ENCODE measurements around the gene P4HA3.
A peak's percentile ranks its signal among the peaks of the same experiment; 100 is the strongest.

The P4HA3 gene

DNA sequence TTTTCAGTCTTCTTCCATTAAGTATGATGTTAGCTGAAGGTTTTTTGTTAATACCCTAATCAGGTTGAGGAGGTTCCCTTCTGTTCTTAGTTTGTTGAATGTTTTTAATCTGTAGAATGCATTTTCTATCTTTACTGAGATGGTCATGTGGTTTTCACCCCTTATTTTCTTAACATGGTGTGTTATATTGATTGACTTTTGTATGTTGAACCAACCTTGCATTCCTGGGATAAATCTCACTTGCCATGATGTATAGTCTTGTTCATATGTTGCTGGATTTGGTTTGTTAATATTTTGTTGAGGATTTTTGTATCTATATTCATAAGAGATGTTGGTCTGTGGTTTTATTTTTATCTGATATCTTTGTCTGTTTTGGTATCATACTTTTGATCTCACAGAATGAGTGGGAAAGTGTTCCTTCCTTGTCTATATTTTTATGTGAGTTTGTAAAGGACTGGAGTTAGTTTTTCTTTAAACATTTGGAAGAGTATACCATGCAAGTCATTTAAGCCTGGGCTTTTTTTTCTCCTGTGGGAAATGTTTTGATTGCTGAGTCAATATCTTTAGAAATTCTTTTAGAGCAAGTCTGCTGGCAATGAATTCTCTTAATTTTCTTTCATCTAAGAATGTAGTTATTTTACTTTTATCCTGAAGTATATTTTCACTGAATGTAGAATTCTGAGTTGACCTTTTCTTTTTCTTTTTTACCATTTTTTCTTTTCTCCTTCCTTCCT is 5.5 kb upstream of the P4HA3 start:
- DNase-seq = no peak

DNA sequence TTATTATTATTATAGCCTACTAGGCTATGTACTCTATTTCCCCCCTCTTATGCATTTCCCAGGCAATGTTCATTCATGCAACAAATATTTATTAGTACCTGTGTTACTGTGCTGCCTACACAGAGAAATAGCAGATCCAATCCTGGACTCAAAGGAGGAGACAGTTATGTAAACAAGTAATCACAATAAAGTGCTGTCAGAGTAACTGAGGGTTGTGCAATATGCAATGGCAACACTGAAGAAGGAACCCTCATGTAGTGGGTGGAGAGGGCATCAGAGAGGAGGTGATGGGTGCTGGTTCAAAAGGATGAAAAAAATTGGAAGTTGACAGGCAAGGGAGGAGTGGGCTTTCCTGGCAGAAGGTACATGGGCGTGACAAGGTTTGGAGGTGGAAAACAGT is 886 bp upstream of the P4HA3 start:
- DNase-seq = peak; percentile 32

DNA sequence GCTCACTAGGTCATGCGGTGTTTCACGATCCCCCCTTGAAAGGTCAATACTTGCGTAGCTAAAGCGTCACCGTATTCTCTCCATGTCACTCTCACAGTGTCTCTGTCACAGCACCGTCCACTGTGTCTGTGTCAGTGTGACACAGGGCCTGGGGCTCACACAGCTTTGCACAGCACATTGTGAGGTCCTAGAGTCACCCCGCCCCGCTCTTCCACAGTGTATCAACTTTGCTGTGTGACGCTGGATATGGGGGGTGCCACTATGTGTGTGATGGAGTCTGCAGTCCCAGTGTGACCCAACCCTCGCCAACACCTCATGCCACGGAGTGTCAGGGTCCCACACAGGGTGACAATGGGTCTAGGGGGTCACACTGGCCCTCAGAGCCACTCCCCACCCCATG is 583 bp downstream of the P4HA3 start:
- DNase-seq = no peak

DNA sequence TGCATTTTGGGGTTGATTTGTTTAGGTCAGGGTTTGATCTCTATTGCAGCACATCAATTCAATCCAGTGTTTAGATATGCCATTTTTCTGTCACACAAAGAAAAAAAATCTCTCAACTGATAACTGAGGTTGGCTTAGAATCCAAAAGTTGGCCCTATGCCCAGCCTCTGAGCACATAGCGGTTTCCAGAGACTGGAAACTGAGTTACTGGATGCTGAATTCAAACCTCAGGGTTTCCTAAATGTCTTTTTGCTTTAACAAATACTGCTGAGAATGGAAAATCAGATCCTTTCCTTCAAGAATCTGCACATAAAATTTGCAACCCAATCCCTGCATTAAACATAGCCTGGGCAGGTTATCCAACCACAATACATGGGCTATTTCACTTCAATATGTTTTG is 4.0 kb downstream of the P4HA3 start:
- peak; percentile 11 for DNase-seq

DNA sequence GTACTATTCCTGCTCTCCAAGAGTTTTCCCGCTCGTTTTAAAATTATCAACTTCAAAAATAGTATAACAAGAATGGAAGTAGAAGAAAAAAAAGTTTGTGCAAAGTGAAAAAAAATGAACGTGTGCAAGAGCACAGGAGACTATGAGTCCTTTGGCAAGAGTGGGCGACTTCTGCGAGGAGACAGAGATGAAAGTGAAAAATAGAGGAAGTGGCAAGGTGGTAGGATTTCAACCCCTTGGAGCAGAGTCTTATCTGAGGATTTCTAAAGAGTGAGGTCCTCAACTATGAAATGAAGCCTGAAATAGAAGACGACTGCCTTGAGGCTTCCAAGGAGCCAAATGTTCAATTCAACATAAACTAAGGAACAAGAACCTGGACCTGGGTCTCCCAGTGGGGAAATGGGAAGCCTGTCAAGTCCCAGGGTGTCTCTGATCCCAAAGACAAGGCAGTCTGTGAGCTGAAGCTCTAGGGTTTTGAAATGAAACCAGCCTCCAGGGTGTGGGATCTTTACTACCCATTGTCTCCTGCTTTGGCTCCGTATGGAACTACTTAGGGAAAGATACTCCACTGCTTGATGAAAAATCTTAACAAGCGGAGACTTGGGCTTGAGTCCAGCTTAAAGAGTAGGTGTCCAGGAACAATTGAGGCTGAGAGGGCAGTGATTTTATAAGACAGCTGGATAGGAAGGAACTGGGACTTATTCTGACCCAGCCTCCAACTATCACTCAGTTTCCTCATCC is 4.8 kb downstream of the P4HA3 start:
- no peak for DNase-seq

DNA sequence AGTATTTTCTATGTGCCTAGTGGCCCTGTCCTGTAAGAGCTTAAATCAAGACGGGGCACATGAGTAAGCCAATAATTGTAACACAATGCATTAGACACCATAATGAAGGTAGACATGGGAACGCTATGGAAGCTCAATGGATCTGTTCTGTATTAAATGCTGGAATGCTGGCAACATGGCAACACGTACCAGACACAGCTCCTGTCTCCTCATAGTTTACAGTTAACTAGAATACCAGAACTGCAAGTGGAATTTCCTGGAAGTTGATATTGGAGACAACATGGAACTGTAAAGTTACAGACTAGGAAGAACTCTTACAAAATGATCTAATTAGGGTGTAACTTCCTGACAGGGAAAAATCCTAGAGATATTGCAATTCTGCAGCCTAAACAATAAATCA is 12.4 kb downstream of the P4HA3 start:
- no peak for DNase-seq

DNA sequence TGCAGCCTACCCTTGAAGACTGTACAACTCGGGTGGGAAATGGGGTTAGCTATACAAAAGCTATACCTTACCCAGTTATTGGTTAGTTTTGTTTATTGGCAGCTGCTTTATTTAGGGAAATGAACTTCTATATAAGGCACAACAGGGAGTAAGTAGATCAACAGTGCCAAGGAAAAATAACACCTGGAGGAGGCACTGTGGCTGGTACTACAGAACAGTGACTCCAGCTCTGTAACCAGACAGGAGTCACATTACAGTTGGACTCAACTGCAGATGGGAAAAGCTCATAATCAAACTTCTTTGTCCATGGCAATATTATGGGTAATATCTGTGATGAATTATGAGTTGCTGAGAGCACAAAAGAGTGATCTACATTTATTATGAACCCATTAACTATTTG is 14.0 kb downstream of the P4HA3 start:
- peak; percentile 8 for DNase-seq

DNA sequence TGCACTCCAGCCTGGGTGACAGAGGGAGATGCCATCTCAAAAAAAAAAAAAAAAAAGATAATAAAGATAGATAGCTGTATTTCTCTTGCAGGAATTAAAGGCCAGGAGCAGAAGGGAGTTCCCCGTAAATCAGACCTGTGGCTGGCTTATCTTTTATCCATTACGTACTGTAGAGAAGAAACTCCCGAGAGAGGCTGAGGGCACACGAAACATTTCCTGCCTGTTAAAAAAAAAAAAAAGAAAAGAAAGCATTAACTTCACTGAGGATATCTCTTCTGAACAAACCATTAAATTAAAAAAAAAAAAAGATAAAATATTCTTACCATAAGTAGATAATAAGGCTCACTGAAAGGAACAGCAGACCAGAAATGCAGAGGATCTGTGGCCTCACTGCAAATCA is 22.5 kb downstream of the P4HA3 start:
- no peak for DNase-seq

DNA sequence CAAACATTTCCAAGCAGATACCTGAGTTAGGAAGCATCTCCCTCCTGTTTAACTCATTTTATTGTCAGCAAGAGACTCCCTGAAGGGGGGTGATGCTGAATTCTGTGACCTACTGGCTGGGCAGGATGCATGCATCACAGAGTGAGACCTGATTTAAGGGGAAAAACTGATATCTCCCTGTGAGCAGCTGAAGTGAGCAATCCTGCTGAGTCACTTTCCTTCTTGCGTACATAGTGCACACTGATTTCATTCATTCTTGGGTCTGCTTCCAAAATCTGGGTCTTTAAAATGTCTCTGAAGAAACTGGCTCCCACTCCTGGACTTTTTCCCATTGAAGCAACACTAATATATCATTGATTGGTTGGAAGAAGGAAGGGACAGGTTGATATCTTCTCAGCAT is 23.3 kb downstream of the P4HA3 start:
- DNase-seq = peak; percentile 33

DNA sequence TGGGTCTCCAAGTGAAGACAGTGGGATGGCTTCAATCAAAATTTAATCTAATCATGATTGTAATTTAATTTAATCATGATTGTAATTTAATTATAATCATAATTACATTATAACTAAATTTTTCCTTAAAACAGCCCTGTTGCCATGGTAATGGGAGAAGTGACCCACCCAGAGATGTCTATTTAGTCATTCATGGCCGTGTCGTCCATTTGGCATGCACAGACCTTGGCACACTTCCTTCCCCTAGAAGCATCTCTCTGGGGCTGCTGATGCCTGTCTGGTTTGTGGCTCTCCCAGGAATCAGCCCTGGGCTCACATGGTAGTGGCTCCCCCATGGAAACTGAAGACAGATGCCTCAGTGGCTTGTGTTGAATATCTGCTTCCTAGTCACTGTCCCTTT is 27.0 kb downstream of the P4HA3 start:
- DNase-seq = no peak

DNA sequence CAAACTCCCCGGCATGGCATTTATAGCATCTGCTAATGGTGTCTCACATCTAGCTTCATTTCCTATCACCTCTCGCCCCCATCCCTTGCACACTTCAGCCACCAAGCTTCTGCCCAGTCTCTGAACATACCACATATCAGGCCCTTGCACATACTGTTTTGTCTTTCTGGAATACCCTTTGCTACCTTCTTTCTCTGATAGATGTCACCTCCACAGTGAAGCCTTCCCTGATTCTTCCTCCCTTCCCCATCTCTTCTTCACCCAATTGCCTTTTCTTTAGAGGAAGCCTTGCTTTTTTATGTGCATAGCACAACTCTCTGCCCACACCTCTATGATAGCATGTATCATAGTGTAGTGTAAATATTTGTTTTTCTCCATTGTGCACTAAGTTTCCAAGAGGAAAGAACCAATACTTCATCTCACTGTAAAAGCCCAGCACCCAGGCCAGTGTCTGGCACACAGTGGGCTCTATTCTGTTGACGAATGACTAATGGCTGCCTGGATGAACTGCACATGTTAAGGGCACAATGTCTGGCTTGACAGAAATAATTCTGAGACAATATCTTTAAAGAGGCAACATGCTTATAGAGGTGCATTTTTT is 27.8 kb downstream of the P4HA3 start:
- peak; percentile 51 for DNase-seq

DNA sequence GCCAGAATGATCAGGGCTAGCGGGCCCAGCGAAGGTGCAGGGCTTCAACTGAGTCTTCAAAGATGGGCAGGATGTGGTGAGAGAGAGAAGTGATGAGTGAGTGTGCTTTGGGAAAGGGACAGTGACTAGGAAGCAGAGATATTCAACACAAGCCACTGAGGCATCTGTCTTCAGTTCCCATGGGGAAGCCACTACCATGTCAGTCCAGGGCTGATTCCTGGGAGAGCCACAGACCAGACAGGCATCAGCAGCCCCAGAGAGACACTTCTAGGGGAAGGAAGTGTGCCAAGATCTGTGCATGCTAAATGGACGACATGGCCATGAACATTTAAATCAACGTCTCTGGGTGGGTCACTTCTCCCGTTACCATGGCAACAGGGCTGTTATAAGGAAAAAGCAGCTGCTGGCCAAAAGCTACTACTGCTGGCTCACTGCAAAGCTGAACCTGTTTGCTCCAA is 28.5 kb downstream of the P4HA3 start:
- peak; percentile 31 for DNase-seq

DNA sequence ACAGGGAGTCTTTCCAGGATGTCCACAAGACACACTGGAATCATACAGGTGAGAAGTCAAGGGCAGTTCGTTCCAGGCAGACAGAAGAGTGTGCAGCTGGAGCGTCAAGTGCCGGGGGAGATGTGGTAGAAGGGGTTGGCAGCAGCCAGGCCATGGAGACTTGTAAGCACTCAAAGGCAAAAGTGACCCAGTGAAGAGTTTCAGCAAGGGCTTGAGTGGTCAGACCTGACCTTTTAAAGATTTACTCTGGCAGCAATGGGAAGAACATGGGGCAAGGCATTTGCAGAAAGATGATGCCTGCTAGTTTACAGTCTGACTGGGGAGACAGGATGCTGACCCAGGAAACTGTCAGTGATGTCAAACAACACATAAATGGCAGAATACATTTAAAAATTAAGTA is 29.0 kb downstream of the P4HA3 start:
- DNase-seq = no peak

DNA sequence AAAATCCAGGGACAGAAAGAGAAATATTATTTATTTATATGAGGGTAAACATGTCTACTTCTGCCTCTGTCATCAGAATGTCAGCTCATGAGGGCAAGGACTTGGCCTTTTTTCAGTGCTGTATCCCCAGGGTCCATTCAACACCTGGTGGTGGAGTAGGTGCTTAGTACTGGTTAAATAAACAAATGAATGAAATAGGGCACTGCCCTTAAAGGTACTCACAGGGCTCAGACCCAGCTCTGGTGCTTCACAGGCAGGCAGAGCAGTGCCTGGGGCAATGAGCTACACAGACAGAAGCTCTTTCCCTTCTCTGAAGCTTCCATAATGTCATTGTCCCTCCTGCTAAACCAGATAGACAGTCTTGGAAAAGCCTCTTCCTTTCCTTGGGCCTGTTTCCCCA is 30.9 kb downstream of the P4HA3 start:
- DNase-seq = peak; percentile 71

DNA sequence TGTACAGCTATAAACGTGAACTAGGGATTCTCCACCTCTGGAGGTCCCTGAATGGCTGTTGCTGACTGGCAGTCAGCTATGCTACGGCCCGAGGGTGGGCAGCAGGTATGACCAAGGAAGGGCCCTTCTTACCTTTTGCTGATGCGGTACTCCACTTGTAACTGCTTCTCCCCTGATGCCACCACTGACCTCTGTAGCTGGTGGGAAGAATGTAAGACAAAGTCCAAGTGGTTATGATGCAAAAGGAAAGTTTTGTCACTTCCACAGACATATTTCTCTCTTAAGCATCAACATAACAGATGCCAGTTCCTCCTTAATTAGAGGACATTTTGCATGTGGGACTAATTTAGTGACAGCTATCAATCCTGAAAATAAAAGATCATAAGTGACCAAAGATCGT is 32.2 kb downstream of the P4HA3 start:
- no peak for DNase-seq

DNA sequence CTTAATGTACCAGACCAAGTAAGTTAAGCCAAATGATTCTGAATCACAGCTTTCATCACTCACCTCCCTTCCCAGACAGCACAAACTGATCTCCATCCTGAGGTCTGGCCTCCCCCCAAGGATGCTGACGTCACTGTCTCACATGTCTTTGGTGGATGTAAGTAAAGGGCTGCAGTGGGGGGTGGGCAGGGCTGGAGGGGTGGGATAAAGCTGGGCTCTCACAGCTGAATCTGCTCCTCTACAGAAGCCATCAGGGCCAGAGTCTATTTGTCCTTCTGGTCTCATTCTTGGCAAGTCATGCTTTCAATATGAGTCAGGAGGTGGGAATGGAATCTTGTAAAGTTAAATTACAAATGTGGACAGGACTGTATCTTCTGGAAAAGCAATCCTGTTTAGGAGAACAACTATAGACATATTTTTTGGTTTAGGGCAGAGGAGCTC is 32.7 kb downstream of the P4HA3 start:
- DNase-seq = no peak

DNA sequence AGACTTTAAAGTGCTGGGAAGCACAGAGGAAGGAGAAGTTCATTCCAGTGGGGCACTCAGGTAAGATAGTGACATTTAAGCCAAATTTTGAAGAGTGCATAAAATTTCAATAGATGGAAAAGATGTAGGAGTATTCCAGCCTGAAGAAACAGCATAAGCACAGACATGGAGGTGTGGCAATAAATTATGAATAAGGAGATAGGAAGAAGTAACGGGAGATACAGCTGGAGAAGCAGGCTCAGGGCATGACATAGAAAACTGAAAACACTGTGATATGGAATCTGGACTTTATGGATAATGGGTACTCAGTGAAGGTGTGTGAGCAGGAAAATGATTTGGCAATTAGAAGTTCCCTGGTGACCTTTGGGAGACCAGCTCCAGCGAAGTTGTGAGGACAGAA is 33.3 kb downstream of the P4HA3 start:
- no peak for DNase-seq

DNA sequence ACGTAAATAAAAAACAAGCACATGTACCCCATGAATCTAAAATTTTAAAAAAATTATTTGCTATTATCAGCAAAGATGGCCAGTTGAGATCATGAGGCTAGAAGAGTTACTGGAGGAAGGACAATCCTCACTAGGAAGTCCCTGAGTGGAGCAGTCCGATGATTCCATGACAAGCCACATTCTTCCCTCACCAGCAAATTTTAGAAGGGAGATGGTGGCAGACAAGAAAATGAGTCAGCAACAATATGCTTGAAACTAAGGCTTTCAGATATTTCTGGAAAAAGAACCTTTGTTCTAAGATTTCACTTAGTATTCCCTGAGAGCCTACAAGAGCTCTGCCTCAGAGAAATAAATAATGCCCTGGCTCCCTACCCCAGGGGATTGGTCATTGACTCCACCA is 34.9 kb downstream of the P4HA3 start:
- DNase-seq = no peak

DNA sequence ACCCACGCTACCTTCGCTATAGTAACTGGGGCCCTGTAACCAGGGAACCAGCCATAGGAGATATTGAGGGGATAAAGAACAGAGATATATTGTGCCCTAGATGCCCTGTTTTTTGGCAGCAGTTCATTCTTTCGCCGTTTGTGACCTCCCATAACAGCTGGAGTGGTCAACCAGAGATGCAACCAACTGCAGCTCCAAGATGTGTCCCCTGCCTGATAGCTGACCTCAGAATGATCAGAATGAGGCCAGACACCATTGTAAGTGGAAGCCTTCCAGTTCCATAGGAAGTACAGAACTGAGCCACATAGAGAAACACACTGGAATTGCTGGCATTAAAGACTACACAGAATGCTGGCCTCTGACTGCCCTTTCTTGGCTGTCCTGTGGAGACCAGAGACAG is 39.2 kb downstream of the P4HA3 start:
- no peak for DNase-seq

DNA sequence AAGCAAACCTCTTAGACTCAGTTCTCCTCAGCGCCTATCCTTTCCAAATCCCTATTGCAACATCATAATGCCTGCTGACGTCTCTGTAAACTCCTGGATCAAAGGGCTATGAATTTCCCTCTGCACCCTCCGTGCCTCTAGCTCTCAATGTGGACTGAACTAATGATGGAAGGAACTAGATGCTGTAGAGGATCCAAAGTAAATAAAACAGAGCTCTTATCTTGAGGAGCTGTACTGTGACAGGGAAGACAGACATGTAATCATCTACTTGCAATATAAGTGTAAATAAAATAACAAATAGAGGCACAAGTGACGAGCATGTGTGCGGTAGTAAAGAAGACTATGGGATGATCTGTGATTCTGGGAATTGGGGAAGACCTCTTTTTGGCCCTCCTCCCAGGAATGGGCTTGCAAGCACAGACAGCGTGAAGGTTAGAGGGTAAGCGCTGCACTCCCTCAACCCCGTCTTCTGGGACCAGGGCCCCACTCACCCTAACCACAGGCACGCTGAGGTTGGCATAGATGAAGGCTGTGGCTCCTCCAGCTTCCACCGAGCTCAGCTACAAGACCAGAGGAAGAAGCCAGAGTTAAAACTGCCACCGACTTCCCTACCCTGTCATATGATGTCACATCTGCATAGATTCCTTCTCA is 42.2 kb downstream of the P4HA3 start:
- DNase-seq = no peak

DNA sequence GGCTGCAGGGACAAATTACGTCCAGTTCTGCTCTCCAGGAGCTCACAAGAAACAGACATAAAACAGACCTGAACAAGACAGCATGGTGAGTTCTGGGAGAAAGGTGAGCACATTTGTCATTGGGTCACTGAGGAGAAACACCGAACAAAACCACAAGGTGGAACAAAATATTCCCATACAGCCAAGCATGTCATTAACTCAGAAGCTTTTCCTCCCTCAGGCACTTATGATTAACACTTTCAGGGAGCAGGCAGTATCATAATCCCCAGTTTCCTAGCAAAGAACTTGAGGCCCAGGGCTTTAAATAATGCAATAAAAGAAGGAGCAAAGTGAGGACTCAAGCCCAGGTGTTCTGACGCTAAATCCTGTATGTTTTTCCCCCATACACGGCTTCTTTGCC is 43.0 kb downstream of the P4HA3 start:
- DNase-seq = peak; percentile 65

DNA sequence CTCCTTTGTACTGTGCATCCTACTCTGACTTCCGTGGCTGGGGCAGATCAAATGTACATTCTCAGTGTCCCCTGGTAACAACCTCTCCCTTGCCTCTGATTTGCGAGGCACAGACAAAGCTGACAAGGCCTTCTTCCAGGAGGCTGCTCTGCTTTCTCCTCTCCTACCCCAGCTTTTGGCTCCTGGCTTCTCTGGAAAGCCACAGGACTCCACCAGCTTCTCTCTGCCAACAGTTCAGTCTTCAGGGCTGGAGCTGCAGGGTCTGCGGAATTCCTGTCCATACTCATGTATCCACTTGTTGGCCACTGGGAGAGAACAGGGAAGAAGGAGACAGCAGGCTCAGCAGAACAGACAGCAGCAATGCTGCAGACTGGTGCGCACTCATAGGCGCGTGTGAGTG is 44.4 kb downstream of the P4HA3 start:
- DNase-seq = no peak

DNA sequence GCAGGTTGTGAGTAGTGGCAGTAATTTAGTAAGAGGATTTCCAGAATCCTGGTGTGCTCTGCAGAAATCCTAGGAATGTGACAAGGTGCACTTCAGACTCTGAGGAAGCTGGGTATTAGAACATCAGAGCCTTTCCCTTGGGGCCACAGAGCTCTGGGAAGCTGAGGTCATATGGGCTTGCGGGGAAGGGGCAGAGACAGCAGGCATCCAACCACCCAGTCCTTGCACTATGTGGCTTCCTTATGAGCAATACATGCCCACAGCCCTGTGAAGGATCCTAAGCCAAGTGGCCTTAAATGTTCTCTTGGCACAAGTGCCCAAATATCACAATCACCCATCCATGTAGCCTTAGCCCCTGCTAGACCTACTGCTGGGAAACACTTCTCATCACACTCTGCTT is 46.2 kb downstream of the P4HA3 start:
- DNase-seq = no peak

DNA sequence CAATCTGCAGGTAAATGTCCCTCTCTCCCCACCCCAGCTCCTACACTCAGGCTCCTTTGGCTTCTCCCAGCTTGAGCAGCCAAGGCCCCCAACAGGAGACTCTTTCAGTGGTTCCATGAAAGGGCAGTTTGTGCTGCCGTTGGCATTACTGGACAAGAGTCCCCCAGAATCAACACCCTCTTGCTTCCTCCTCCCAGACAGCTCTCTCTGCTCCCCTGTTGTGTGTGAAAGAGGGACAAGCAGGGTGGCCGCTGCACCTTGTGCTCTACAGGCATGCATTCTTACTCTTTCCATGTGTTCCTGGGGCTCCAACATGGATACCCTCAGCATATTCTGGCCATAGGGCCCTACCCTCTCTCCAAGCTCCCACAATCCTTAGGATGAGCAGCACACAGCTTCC is 48.7 kb downstream of the P4HA3 start:
- no peak for DNase-seq
